ENCODE measurements around the gene RGS6.

The RGS6 gene

GRCh38 chr14:72597252-72598233 lies 665.3 kb downstream of the RGS6 start:
- no peak for DNase-seq

- peak; percentile 73 to 84 for DNase-seq
These were observed 666.1 kb downstream of the RGS6 start for GRCh38 chr14:72598306-72598705.

- no peak for DNase-seq
These were observed 667.6 kb downstream of the RGS6 start for GRCh38 chr14:72599579-72600470.

DNA sequence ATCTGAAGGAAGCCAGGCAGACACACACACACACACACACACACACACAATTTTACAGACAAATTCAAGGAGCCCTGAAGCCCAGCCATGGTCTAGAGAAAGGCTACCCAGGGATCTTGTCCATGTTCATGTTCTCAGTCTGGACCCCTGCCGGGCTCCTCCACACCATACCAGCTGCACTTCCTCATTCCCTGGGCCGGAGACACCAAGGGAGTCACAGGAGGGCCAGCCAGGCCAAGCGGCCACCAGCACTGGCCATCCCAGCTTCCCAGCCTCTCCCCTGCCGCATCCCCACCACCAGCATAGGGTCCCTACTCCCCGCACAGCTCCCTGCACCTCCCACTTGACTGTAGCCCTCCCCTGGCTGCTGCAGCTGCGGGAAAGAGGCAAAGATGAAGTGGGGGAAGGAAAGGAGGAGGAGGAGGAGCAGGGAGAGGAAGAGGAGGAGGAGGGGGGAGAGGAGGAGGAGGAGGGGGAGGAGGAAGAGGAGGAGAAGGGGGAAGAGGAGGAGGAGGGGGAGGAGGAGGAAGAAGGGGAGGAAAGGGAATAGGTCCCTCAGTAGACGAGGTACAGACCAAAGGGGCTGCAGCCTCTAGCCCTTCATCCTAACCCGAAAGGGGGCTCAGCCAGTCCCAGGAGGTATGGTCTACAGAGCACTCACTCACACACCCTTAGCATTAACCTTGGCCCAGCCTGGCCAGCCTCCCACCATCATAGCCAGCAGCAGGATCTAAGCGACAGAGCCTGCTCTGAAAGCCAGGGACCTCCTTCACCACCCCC lies 668.5 kb downstream of the RGS6 start:
- no peak for DNase-seq

GRCh38 chr14:72603639-72604038 lies 671.4 kb downstream of the RGS6 start:
- DNase-seq: no peak

GRCh38 chr14:72604133-72604532 lies 671.9 kb downstream of the RGS6 start:
- no peak for DNase-seq

DNA sequence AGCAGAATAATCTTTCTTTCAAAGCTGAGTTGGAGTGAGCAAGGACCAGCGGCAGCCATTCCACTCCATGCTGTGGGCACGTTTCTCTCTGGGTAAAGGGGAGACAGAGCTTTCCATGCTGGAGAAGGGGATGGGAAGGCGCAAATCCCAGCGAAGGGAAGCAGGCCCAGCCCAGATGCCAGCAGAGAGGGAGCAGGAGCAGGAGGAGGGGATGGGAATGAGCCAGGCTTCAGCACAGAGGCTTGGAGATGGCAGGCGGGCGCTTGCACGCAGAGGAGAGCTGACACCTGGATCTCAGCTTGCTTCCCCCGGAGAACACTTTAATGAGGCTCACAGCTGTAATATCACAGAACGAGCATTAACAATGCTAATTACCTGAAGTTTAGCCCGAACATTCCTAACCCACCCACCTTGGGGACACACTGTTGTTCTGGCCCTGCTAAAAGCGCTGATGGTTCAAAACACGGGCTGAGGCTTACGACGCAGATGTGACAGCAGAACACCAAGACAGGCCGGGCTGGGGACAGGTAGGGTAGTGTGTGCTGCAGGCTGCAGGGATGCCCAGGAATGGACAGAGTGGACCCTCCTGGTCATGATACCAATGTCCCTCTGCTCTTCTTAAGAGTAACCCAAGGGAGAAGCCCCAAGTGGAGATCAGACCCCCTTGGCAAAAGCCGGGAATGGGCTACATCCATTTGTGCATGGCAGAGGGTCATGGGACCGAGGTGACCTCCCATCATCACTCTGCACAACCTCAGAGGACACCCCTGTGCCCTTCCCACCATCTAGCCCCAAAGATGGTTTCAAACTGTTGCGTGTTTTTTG lies 673.1 kb downstream of the RGS6 start:
- no peak for DNase-seq

GRCh38 chr14:72605921-72606220 lies 673.6 kb downstream of the RGS6 start:
- no peak for DNase-seq

DNA sequence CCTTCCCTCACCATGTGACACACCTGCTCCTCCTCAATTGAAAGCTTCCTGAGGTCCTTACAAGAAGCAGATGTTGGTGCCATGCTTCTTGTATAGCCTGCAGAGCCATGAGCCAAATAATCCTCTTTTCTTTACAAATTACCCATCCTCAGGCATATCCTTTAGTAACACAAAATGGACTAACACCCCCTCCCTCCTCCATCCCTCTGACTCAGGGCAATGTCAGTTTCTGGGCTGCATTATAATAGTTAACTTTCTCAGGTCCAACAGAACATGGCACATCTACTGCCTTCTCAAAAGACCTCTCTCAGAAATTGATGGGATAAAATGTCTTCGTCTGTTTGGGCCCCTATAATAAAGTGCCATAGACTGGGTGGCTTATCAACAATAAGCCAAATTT lies 674.6 kb downstream of the RGS6 start:
- DNase-seq: no peak

- no peak for DNase-seq
These were observed 675.3 kb downstream of the RGS6 start for GRCh38 chr14:72607386-72608130.

DNA sequence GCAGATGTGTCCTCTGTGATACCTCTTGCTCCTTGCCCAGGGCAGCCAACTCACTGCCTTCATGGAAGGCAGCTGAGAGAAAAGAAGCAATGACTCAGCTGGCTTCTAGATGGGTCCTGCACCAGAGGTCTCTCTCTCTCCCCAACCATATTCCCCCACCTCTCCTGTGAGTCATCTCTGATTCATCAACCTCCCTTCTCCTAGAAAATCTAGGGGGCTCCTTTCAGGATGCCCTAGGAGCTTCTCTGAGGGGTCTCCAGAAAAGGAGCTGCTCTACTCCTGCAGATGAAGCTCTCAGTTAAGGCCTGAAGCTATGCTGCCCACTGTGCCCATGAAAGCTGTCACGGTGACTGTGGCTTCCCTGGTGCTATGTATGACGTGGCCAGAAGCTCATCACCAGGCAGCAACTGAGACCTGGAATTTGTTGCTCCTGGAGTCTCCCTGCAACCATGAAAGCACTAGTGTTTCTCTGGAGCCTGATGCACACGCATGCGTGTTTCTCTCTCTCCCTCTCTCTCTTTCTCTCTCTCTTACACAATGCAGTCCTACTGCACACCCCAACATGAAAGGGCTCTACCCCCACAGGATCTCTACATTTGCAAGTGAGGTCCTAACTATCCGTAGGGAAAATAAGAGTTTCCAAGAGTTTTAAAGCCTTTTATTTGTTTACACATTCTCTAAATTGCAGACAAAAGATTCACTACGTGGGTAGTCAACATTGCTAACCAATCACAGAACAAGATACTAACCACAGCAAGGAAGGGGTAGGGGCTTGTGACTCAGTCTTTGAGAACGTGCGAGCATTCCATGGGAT lies 676.4 kb downstream of the RGS6 start:
- no peak for DNase-seq

GRCh38 chr14:72609205-72609916 lies 677.1 kb downstream of the RGS6 start:
- no peak for DNase-seq

- DNase-seq: no peak
These were observed 678.0 kb downstream of the RGS6 start for GRCh38 chr14:72610096-72610830.

DNA sequence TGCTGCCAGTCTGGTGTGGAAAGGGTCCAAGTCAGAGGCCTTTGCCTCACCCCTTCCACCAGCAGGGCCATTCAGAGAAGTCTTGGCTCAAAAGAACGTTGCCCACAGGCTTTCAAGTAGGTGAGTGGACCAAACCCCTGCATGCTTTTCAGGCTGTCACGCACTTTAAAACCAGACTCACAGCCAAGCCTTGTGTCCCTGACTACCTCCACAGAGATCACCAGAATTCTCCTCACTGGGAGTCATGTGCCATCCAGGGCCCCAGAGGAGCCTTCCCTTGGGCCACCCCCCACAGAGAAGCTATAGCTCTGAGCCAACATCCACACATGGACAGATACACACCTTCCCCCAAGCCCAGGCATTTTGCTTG lies 678.6 kb downstream of the RGS6 start:
- no peak for DNase-seq

- no peak for DNase-seq
These were observed 679.3 kb downstream of the RGS6 start for GRCh38 chr14:72611506-72611905.

DNA sequence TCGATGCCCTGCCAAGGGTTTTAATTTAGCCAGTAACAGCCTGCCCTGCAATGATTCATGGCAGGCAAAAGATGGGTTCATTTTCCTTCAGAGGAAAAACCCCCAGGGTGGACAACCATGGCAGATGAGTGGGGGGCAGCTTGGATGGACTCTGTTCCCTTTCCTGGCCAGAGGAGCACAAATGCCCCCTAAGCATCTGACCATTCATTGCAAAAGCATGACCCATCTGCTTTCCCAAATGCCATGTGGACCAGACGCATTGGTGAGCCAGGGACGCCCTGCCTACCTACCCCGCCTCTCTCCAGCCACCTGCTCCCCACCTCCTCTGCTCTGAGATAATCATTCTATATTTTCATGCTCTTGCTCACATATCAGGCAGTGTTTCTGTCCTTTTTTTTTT lies 679.8 kb downstream of the RGS6 start:
- DNase-seq: no peak

GRCh38 chr14:72613231-72613974 lies 681.2 kb downstream of the RGS6 start:
- no peak for DNase-seq

DNA sequence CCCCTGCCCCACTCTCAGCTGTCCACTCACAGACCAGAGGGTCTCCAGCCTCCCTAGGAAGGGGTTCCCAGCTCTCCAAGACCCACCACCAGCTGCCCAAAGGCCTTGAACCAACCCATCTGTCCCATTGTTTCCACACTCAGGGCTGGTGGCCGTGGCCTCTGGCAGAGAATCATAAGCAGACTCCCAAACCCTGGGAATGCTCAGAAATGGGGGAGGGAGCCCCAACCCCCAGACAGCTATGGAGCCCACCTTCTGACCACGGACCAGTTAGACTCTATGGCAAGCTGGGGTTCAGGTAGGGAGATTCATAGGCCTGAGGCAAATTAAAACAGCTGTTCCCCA lies 681.7 kb downstream of the RGS6 start:
- no peak for DNase-seq

DNA sequence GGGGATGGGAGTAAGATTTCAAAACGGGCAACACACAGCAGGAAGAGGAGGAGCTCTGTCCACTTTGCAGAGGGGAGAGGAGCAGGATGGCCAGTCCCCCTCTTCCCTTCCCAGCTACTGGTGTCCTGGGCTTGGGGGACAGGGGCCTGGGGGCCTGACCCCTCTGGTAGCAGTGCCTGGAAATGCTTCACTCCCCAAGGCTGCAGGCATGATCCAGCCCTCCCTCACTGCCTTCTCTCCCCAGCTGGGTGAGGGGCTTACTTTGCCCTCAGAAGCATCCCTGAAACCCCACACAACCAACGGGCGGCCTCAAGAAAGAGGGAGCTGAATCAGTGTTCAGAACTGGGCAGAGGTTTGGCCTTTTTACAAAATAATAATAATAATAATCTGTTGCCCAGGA lies 682.1 kb downstream of the RGS6 start:
- no peak for DNase-seq
